Naive B cell (primary cell): ENCODE data around the gene FOXE3. TPM values are rescaled to one million over a fixed set of nuclear protein-coding genes. Genes with fewer than 3 reads are reported as not detected.

Experiments
- ATAC-seq, 2 donors: fragments of 150-1000 bp; cut with Tn5 transposase; 2 replicates each; pipeline ENCODE4 v1.10.0; 2021; ENCODE audit warnings: low read depth in 2 of 2, mild to moderate bottlenecking in 2 of 2, moderate library complexity in 2 of 2
- DNase-seq: peaks from one replicate; pipeline ENCODE4 v3.0.0; 2022
- H3K27ac Mint-ChIP-seq, 6 donors: one replicate each; pipeline ENCODE4 v1.8.0; 2020 to 2022; ENCODE audit warnings: mild to moderate bottlenecking in 6 of 6, mixed read lengths in 6 of 6, moderate library complexity in 5 of 6, inconsistent platforms in 2 of 6
- H3K27me3 Mint-ChIP-seq, 3 donors: one replicate each; pipeline ENCODE4 v1.8.0; 2021 to 2022; ENCODE audit warnings: mixed read lengths in 3 of 3, mild to moderate bottlenecking in 1 of 3
- H3K36me3 Mint-ChIP-seq, 2 donors: one replicate each; pipeline ENCODE4 v1.8.0; 2020 to 2022; ENCODE audit warnings: mixed read lengths in 2 of 2, inconsistent platforms in 1 of 2, mild to moderate bottlenecking in 1 of 2
- H3K4me1 Mint-ChIP-seq, 3 donors: one replicate each; pipeline ENCODE4 v1.8.0; 2020 to 2022; ENCODE audit warnings: mixed read lengths in 3 of 3, inconsistent platforms in 1 of 3, mild to moderate bottlenecking in 1 of 3, moderate library complexity in 1 of 3
- H3K4me3 Mint-ChIP-seq, 8 donors: one replicate each; pipeline ENCODE4 v1.8.0; 2020 to 2022; ENCODE audit warnings: mild to moderate bottlenecking in 8 of 8, mixed read lengths in 8 of 8, moderate library complexity in 8 of 8, inconsistent platforms in 2 of 8
- H3K9me3 Mint-ChIP-seq, 7 donors: one replicate each; pipeline ENCODE4 v1.8.0; 2020 to 2022; ENCODE audit warnings: mixed read lengths in 7 of 7, mild to moderate bottlenecking in 5 of 7, inconsistent platforms in 2 of 7, moderate library complexity in 1 of 7
- polyA plus RNA-seq, 6 donors: library from polyadenylated mRNA; unstranded; fragments of 300-500 nt; fragmentation: Illumina TruSeq; gene quantifications; one replicate each; pipeline ENCODE4 v1.2.3, GENCODE V29; 2021; ENCODE audit warnings: low read depth in 6 of 6

FOXE3 gene
- polyA plus RNA-seq, 6 donors from 2014 or later = not detected

- Mint-ChIP-seq H3K4me1 (peaks cover 0 to 4% (median 0%) of the 10 kb centered on the region in 3 donors), H3K27ac (no peak overlapping the region), H3K27me3 (peaks cover 18 to 34% (median 29%) of the 10 kb centered on the region in 3 donors), H3K4me3 (no peak overlapping the region), H3K9me3 (no peaks in the 10 kb centered on the region), H3K36me3 (no peaks in the 10 kb centered on the region)
- no peak for DNase-seq
- ATAC-seq = no peak
Observed at GRCh38 chr1:47390843-47391242, 25.2 kb upstream of the FOXE3 start.

- Mint-ChIP-seq H3K9me3 (no peaks in the 10 kb centered on the region), H3K4me3 (peak overlapping the region in 1 of 8 donors; percentile 70), H3K27me3 (peaks cover 22 to 37% (median 36%) of the 10 kb centered on the region in 3 donors), H3K27ac (no peak overlapping the region), H3K36me3 (no peaks in the 10 kb centered on the region), H3K4me1 (peaks cover 0 to 4% (median 0%) of the 10 kb centered on the region in 3 donors)
- no peak for DNase-seq
- no peak for ATAC-seq
Observed at GRCh38 chr1:47393141-47393540, 22.9 kb upstream of the FOXE3 start.

- H3K9me3 Mint-ChIP-seq = no peaks in the 10 kb centered on the region
- peaks cover 24 to 37% (median 36%) of the 10 kb centered on the region in 3 donors for H3K27me3 Mint-ChIP-seq
- H3K4me1 Mint-ChIP-seq = peaks cover 3 to 5% (median 3%) of the 10 kb centered on the region in 3 donors
- ATAC-seq (no peak), DNase-seq (no peak)
- no peaks in the 10 kb centered on the region for H3K36me3 Mint-ChIP-seq
- H3K27ac Mint-ChIP-seq = no peak overlapping the region
- H3K4me3 Mint-ChIP-seq = no peak overlapping the region
Observed at GRCh38 chr1:47395433-47395832, 20.7 kb upstream of the FOXE3 start.

- no peak overlapping the region for H3K4me3 Mint-ChIP-seq
- no peak overlapping the region for H3K27ac Mint-ChIP-seq
- no peak for DNase-seq
- H3K36me3 Mint-ChIP-seq = no peaks in the 10 kb centered on the region
- peaks cover 3 to 5% (median 3%) of the 10 kb centered on the region in 3 donors for H3K4me1 Mint-ChIP-seq
- H3K27me3 Mint-ChIP-seq = peaks cover 33 to 46% (median 39%) of the 10 kb centered on the region in 3 donors
- no peaks in the 10 kb centered on the region for H3K9me3 Mint-ChIP-seq
- no peak for ATAC-seq
Observed at GRCh38 chr1:47396671-47397196, 19.4 kb upstream of the FOXE3 start.

- Mint-ChIP-seq H3K27ac (peak overlapping the region in 1 of 6 donors; percentile 49), H3K36me3 (no peaks in the 10 kb centered on the region), H3K9me3 (no peaks in the 10 kb centered on the region), H3K4me3 (no peak overlapping the region), H3K27me3 (peaks cover 41 to 52% (median 49%) of the 10 kb centered on the region in 3 donors), H3K4me1 (peaks cover 3 to 5% (median 3%) of the 10 kb centered on the region in 3 donors)
- DNase-seq (peak; percentile 8), ATAC-seq (peak; percentile 89 to 98)
Observed at GRCh38 chr1:47399138-47399845, 16.8 kb upstream of the FOXE3 start.

GRCh38 chr1:47399846-47400155 lies 16.3 kb upstream of the FOXE3 start:
- ATAC-seq (no peak), DNase-seq (no peak)
- H3K36me3 Mint-ChIP-seq = no peaks in the 10 kb centered on the region
- H3K4me3 Mint-ChIP-seq = no peak overlapping the region
- H3K4me1 Mint-ChIP-seq = peaks cover 3 to 5% (median 3%) of the 10 kb centered on the region in 3 donors
- H3K27me3 Mint-ChIP-seq = peaks cover 38 to 48% (median 47%) of the 10 kb centered on the region in 3 donors
- no peaks in the 10 kb centered on the region for H3K9me3 Mint-ChIP-seq
- no peak overlapping the region for H3K27ac Mint-ChIP-seq

GRCh38 chr1:47401761-47402160 lies 14.3 kb upstream of the FOXE3 start:
- H3K4me1 Mint-ChIP-seq = peaks cover 3 to 5% (median 3%) of the 10 kb centered on the region in 3 donors
- H3K27me3 Mint-ChIP-seq = peaks cover 37 to 53% (median 42%) of the 10 kb centered on the region in 3 donors
- ATAC-seq (no peak), DNase-seq (no peak)
- H3K36me3 Mint-ChIP-seq = no peaks in the 10 kb centered on the region
- no peaks in the 10 kb centered on the region for H3K9me3 Mint-ChIP-seq
- H3K4me3 Mint-ChIP-seq = no peak overlapping the region
- peak overlapping the region in 1 of 6 donors; percentile 6 for H3K27ac Mint-ChIP-seq

GRCh38 chr1:47402591-47402990 lies 13.5 kb upstream of the FOXE3 start:
- Mint-ChIP-seq H3K4me3 (no peak overlapping the region), H3K9me3 (no peaks in the 10 kb centered on the region), H3K27ac (no peak overlapping the region), H3K27me3 (peaks cover 32 to 53% (median 38%) of the 10 kb centered on the region in 3 donors), H3K36me3 (no peaks in the 10 kb centered on the region), H3K4me1 (peaks cover 3 to 5% (median 3%) of the 10 kb centered on the region in 3 donors)
- ATAC-seq (no peak), DNase-seq (no peak)

- Mint-ChIP-seq H3K4me3 (no peak overlapping the region), H3K36me3 (no peaks in the 10 kb centered on the region), H3K27me3 (peaks cover 31 to 53% (median 37%) of the 10 kb centered on the region in 3 donors), H3K27ac (no peak overlapping the region), H3K4me1 (peaks cover 3 to 5% (median 3%) of the 10 kb centered on the region in 3 donors), H3K9me3 (no peaks in the 10 kb centered on the region)
- DNase-seq (no peak), ATAC-seq (no peak)
Observed at GRCh38 chr1:47403321-47403910, 12.7 kb upstream of the FOXE3 start.

- Mint-ChIP-seq H3K9me3 (no peaks in the 10 kb centered on the region), H3K27me3 (peaks cover 43 to 66% (median 43%) of the 10 kb centered on the region in 3 donors)
Observed at GRCh38 chr1:47405697-47406096, 10.4 kb upstream of the FOXE3 start.

GRCh38 chr1:47406966-47407365 lies 9.1 kb upstream of the FOXE3 start:
- Mint-ChIP-seq H3K9me3 (no peaks in the 10 kb centered on the region), H3K4me1 (no peaks in the 10 kb centered on the region), H3K27ac (no peak overlapping the region), H3K36me3 (no peaks in the 10 kb centered on the region), H3K27me3 (peaks cover 38 to 62% (median 41%) of the 10 kb centered on the region in 3 donors), H3K4me3 (no peak overlapping the region)
- ATAC-seq (no peak), DNase-seq (no peak)

More at GRCh38 chr1:47405697-47406096, 10.4 kb upstream of the FOXE3 start:
- no peaks in the 10 kb centered on the region for H3K4me1 Mint-ChIP-seq
- H3K27ac Mint-ChIP-seq = no peak overlapping the region
- H3K36me3 Mint-ChIP-seq = no peaks in the 10 kb centered on the region
- ATAC-seq (no peak), DNase-seq (no peak)
- H3K4me3 Mint-ChIP-seq = no peak overlapping the region

GRCh38 chr1:47407481-47407880 lies 8.6 kb upstream of the FOXE3 start:
- H3K4me1 Mint-ChIP-seq = no peaks in the 10 kb centered on the region
- no peak overlapping the region for H3K27ac Mint-ChIP-seq
- no peaks in the 10 kb centered on the region for H3K9me3 Mint-ChIP-seq
- no peaks in the 10 kb centered on the region for H3K36me3 Mint-ChIP-seq
- peaks cover 34 to 57% (median 36%) of the 10 kb centered on the region in 3 donors for H3K27me3 Mint-ChIP-seq
- DNase-seq = no peak
- H3K4me3 Mint-ChIP-seq = no peak overlapping the region
- no peak for ATAC-seq

- Mint-ChIP-seq H3K27ac (no peak overlapping the region), H3K4me1 (no peaks in the 10 kb centered on the region), H3K36me3 (no peaks in the 10 kb centered on the region), H3K27me3 (peaks cover 31 to 54% (median 32%) of the 10 kb centered on the region in 3 donors), H3K9me3 (no peaks in the 10 kb centered on the region), H3K4me3 (no peak overlapping the region)
- DNase-seq (no peak), ATAC-seq (no peak)
Observed at GRCh38 chr1:47409311-47410067, 6.6 kb upstream of the FOXE3 start.
